Caco-2 (cell line): ENCODE data around the gene ETV3L. TPM values are rescaled to one million over a fixed set of nuclear protein-coding genes. Genes with fewer than 3 reads are reported as not detected.

Source experiments
- BruUV-seq: library from RNA; stranded (reverse); fragments of 400-500 nt; replicated peaks from 2 replicates; lab custom pipeline; 2021; lab: Mats Ljungman, UMichigan
- CTCF ChIA-PET: fragments of 300-600 bp; sonication (Branson Sonifier 250); formaldehyde crosslinking; loops from one replicate; lab custom pipeline; 2022; ENCODE audit warnings: antibody characterized with exemption; lab: Charles Lee
- POLR2A ChIA-PET: fragments of 300-600 bp; sonication (Branson Sonifier 250); formaldehyde crosslinking; loops from one replicate; lab custom pipeline; 2022; ENCODE audit warnings: antibody characterized with exemption; lab: Charles Lee
- DNase-seq, 2 experiments: peaks; one replicate each; pipeline versions ENCODE4 v3.0.0 to v3.0.0-alpha.2; 2020 to 2022
- H3K27me3 ChIP-seq: replicated peaks from 2 replicates; pipeline ENCODE4 v1.6.0; 2011; ENCODE audit warnings: low read length; ENCODE audit not compliant: control insufficient read depth, insufficient read depth
- H3K36me3 ChIP-seq: 2 replicates; pipeline ENCODE4 v1.5.1; 2011; ENCODE audit warnings: low read length; ENCODE audit not compliant: control insufficient read depth, insufficient read depth
- H3K4me1 ChIP-seq: fragments of 250-450 bp; sonication (Bioruptor Pico); 2 replicates; pipeline ENCODE4 v1.5.1; 2020; ENCODE audit warnings: mild to moderate bottlenecking
- H3K4me3 ChIP-seq: 2 replicates; pipeline ENCODE4 v1.5.1; 2011; ENCODE audit warnings: low read depth, mild to moderate bottlenecking, control low read depth, low read length
- H3K9me3 ChIP-seq: fragments of 250-450 bp; sonication (Bioruptor Pico); 2 replicates; pipeline ENCODE4 v1.5.1; 2020; ENCODE audit warnings: mild to moderate bottlenecking, moderate library complexity
- H3K27ac Mint-ChIP-seq: one replicate; pipeline ENCODE4 v1.8.0; 2022; ENCODE audit warnings: mixed read lengths; ENCODE audit not compliant: unreplicated experiment
- H3K27me3 Mint-ChIP-seq: one replicate; pipeline ENCODE4 v1.8.0; 2022; ENCODE audit warnings: mixed read lengths; ENCODE audit not compliant: insufficient read depth, unreplicated experiment
- H3K36me3 Mint-ChIP-seq: one replicate; pipeline ENCODE4 v1.8.0; 2022; ENCODE audit warnings: mild to moderate bottlenecking, mixed read lengths; ENCODE audit not compliant: insufficient read depth, unreplicated experiment
- H3K4me1 Mint-ChIP-seq: one replicate; pipeline ENCODE4 v1.8.0; 2022; ENCODE audit warnings: low read depth, mixed read lengths; ENCODE audit not compliant: unreplicated experiment
- H3K4me3 Mint-ChIP-seq: one replicate; pipeline ENCODE4 v1.8.0; 2022; ENCODE audit warnings: mild to moderate bottlenecking, moderate library complexity, mixed read lengths; ENCODE audit not compliant: unreplicated experiment
- H3K9me3 Mint-ChIP-seq: one replicate; pipeline ENCODE4 v1.8.0; 2022; ENCODE audit warnings: mixed read lengths; ENCODE audit not compliant: unreplicated experiment
- intact Hi-C: fragments of 100-400 bp; cut with micrococcal nuclease; formaldehyde crosslinking; loops from one replicate; pipeline ENCODE4 v1.10.0; 2022; ENCODE audit not compliant: unreplicated experiment
- total RNA-seq: library from RNA; stranded (reverse); gene quantifications from 2 replicates; pipeline ENCODE4 v1.2.3, GENCODE V29; 2022
- TF ChIP-seq, protein P1 (sequence below), 2 experiments: fragments of 200-600 bp in 1 of 2; IDR thresholded peaks; 1 replicate in 1 of 2; 2 replicates in 1 of 2; pipeline versions ENCODE4 v1.5.1 to v1.8.0; 2011 to 2022; ENCODE audit warnings: antibody characterized with exemption in 1 of 2, control low read depth in 1 of 2, inconsistent platforms in 1 of 2, low read depth in 1 of 2, low read length in 1 of 2, mild to moderate bottlenecking in 1 of 2, moderate library complexity in 1 of 2; ENCODE audit not compliant: insufficient read depth in 1 of 2, severe bottlenecking in 1 of 2, unreplicated experiment in 1 of 2

The ETV3L gene
- total RNA-seq, 1 experiment from 2014 or later: not detected

DNA sequence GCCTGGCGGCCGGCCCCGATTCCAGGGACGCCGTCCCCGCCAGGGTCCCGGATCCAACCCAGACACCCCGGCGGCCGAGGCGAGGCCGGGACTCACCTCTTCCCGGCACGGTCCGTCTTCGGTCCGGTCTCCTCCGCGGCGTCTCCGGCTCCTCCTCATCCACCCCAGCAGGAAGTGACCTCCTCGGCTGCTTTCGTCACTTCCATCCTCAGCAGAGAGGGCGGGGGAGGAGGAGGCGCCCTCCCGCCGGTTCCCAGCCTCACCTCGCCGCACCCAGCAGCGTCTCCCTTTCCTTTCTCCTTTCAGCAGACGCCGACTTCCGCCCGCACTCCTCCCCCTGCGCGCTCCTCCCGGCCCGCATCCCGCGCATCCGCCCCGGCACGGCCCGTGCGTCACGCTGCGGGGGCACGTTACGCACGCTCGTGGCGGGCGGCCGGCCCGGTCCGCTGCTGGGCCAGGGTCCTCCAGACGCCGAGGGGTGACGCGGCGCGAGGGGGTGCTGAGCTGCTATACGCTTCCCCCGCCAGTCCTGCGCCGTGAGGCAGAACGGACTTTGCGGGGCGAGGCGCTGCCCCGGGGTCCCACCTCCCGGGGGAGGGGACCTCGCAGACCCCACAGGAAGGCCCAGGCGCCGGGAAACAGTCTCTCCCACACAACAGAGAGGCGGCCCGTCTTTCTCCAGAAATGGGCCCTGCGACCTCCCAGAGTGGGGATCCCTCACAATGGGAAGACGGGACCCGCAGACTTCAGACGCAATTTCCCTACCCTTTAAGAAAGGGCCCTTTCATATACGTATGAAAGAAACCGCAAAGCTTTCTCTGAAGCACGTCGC, 38.8 kb upstream of the ETV3L start, which contains the start of gene ETV3:
Gene ETV3, minus strand, starts transcription at position 176 of the 832 bp plus-strand sequence. CDS start 2,043 bp downstream, outside the sequence.
- ChIA-PET CTCF (interaction anchor here (1.4 to 2.3 kb wide), 4 partner anchors 16 to 64 kb away, joined by 3 to 13 read pairs (median 6); no protein-coding TSS in a partner anchor), POLR2A (interaction anchor here (0.6 to 0.9 kb wide), 2 partner anchors 11 to 16 kb away, joined by 3 to 5 read pairs; no protein-coding TSS in a partner anchor)
- H3K9me3 ChIP-seq: no peaks in the 10 kb centered on the region
- Mint-ChIP-seq H3K27ac (peak within 1 kb of the TSS; percentile 87), H3K4me3 (peak within 1 kb of the TSS; percentile 91), H3K36me3 (peaks cover 42% of the 10 kb centered on the region), H3K9me3 (no peaks in the 10 kb centered on the region), H3K27me3 (no peaks in the 10 kb centered on the region), H3K4me1 (peaks cover 29% of the 10 kb centered on the region)
- intact Hi-C loops: loop anchor here (1.0 kb wide), 1 partner anchor 17 kb away; no protein-coding TSS in a partner anchor
- peak; percentile 92 to 93 for DNase-seq
- H3K36me3 ChIP-seq: peaks cover 2% of the 10 kb centered on the region
- TF ChIP-seq, protein P1, sequence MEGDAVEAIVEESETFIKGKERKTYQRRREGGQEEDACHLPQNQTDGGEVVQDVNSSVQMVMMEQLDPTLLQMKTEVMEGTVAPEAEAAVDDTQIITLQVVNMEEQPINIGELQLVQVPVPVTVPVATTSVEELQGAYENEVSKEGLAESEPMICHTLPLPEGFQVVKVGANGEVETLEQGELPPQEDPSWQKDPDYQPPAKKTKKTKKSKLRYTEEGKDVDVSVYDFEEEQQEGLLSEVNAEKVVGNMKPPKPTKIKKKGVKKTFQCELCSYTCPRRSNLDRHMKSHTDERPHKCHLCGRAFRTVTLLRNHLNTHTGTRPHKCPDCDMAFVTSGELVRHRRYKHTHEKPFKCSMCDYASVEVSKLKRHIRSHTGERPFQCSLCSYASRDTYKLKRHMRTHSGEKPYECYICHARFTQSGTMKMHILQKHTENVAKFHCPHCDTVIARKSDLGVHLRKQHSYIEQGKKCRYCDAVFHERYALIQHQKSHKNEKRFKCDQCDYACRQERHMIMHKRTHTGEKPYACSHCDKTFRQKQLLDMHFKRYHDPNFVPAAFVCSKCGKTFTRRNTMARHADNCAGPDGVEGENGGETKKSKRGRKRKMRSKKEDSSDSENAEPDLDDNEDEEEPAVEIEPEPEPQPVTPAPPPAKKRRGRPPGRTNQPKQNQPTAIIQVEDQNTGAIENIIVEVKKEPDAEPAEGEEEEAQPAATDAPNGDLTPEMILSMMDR (IDR thresholded peaks at IDR 0.05; ENCODE audit: insufficient read depth in 1 of 2, low read depth in 1 of 2, low read length in 1 of 2, severe bottlenecking in 1 of 2, unreplicated experiment in 1 of 2): no peak
- H3K4me1 ChIP-seq: peaks cover 39% of the 10 kb centered on the region
- peak within 1 kb of the TSS; percentile 97 for H3K4me3 ChIP-seq
- no peaks in the 10 kb centered on the region for H3K27me3 ChIP-seq
- BruUV-seq: no TSS peak

DNA sequence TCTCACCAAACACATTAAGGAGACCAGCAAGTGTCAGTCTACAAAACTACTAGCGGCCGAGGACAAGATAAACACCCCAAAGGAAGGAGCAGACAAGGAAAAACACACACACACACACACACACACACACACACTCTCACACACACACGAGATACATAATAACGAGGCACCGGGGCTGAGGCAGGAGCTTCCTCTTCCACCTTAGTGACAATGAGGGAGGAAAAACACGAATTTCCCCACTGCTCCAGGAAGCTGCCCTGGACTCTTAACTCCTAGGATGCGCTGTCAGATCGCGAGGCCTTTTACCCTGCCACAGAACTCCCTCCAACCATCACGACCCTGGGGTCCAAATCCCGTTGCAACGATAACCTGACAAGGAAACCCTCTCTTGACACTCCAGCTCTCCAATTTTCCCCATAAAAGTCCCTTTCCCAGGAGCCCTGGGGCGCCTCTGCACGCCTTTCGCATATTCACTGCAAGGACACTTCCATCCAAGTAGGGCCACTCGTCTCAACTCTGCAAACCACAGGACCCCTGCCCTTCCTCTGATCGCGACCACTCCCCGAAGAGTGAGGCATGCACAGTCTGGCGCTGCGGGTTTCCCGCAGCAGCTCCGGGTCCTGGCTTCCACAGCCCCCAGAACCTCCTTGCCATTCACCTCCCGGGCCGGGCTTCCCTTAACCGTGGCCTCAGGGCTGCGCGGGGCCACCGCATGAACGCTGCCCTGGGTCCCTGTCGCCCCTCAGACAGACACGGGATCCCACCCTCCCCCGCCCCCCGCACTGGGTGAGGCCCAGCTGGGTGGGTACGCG, 38.0 kb upstream of the ETV3L start:
- Histone ChIP-seq H3K27me3 (no peaks in the 10 kb centered on the region), H3K4me1 (peaks cover 46% of the 10 kb centered on the region), H3K4me3 (peak overlapping the region; percentile 97), H3K9me3 (no peaks in the 10 kb centered on the region), H3K36me3 (peaks cover 2% of the 10 kb centered on the region)
- CTCF ChIA-PET: interaction anchor here (1.4 to 2.3 kb wide), 2 partner anchors 17 to 19 kb away, joined by 3 to 13 read pairs; no protein-coding TSS in a partner anchor
- Mint-ChIP-seq H3K9me3 (no peaks in the 10 kb centered on the region), H3K27me3 (no peaks in the 10 kb centered on the region), H3K27ac (peak overlapping the region; percentile 87), H3K4me3 (peak overlapping the region; percentile 91), H3K36me3 (peaks cover 50% of the 10 kb centered on the region), H3K4me1 (peaks cover 37% of the 10 kb centered on the region)
- DNase-seq: peak in 1 of 2 experiments; percentile 17
- intact Hi-C loops: no loop called here
- POLR2A ChIA-PET: interaction anchor here (0.6 to 1.0 kb wide), 2 partner anchors 10 to 18 kb away, joined by 3 to 7 read pairs; no protein-coding TSS in a partner anchor
- BruUV-seq: TSS peak; percentile 43
- TF ChIP-seq, protein P1 (IDR thresholded peaks at IDR 0.05; ENCODE audit: insufficient read depth in 1 of 2, low read depth in 1 of 2, low read length in 1 of 2, severe bottlenecking in 1 of 2, unreplicated experiment in 1 of 2): no peak
